Karpas-422 (cell line): ENCODE results near the gene GFAP. TPM values are rescaled to one million over a fixed set of nuclear protein-coding genes. Genes with fewer than 3 reads are reported as not detected.

Experiments used
- DNase-seq: peaks from one replicate; pipeline ENCODE4 v3.0.0-alpha.2; 2015
- H2AFZ ChIP-seq: fragments of 200-600 bp; sonication (generic); 2 replicates; pipeline ENCODE4 v1.6.1; 2014; ENCODE audit warnings: antibody characterized with exemption, low read length, mixed read lengths
- H3K27ac ChIP-seq: fragments of 200-600 bp; sonication (generic); 2 replicates; pipeline ENCODE4 v1.5.1; 2014; ENCODE audit warnings: mild to moderate bottlenecking, low read length, moderate library complexity
- H3K27me3 ChIP-seq: fragments of 200-600 bp; sonication (generic); 2 replicates; pipeline ENCODE4 v1.6.1; 2014; ENCODE audit warnings: low read length, mixed read lengths
- H3K36me3 ChIP-seq: fragments of 200-600 bp; sonication (generic); 2 replicates; pipeline ENCODE4 v1.6.1; 2014; ENCODE audit warnings: low read length, mixed read lengths; ENCODE audit not compliant: insufficient read depth
- H3K4me1 ChIP-seq: fragments of 200-600 bp; sonication (generic); 2 replicates; pipeline ENCODE4 v1.6.1; 2014; ENCODE audit warnings: mild to moderate bottlenecking, low read length, mixed read lengths
- H3K4me2 ChIP-seq: fragments of 200-600 bp; sonication (generic); 2 replicates; pipeline ENCODE4 v1.6.1; 2014; ENCODE audit warnings: low read length, low read depth, mild to moderate bottlenecking; ENCODE audit not compliant: poor library complexity, severe bottlenecking
- H3K4me3 ChIP-seq: fragments of 200-600 bp; sonication (generic); 2 replicates; pipeline ENCODE4 v1.5.1; 2014; ENCODE audit warnings: mild to moderate bottlenecking, antibody characterized with exemption, low read length, mixed read lengths
- H3K79me2 ChIP-seq: fragments of 200-600 bp; sonication (generic); 2 replicates; pipeline ENCODE4 v1.6.1; 2014; ENCODE audit warnings: mild to moderate bottlenecking, low read length, mixed read lengths
- H3K9ac ChIP-seq: fragments of 200-600 bp; sonication (generic); 2 replicates; pipeline ENCODE4 v1.6.0; 2014; ENCODE audit warnings: low read length
- H3K9me2 ChIP-seq: fragments of 200-600 bp; sonication (generic), shearing (Covaris generic); replicated peaks from 2 replicates; pipeline ENCODE4 v1.6.0; 2014; ENCODE audit warnings: mild to moderate bottlenecking, low read length, moderate library complexity; ENCODE audit not compliant: insufficient read depth
- H3K9me3 ChIP-seq: fragments of 300-700, 200-600 bp; sonication (generic); 2 replicates; pipeline ENCODE4 v1.6.1; 2014; ENCODE audit warnings: low read length, mixed read lengths
- H4K20me1 ChIP-seq: fragments of 200-600 bp; sonication (generic); 2 replicates; pipeline ENCODE4 v1.6.1; 2014; ENCODE audit warnings: mild to moderate bottlenecking, antibody characterized with exemption, low read length, low read depth; ENCODE audit not compliant: insufficient read depth
- total RNA-seq: library from RNA; depleted of rRNA; stranded (reverse); fragments of >200 nt; shearing (Covaris generic); gene quantifications from 2 replicates; pipeline ENCODE4 v1.2.3, GENCODE V29; 2014; ENCODE audit warnings: low replicate concordance

The GFAP gene
- total RNA-seq, 1 experiment from 2014 or later: not detected

DNA sequence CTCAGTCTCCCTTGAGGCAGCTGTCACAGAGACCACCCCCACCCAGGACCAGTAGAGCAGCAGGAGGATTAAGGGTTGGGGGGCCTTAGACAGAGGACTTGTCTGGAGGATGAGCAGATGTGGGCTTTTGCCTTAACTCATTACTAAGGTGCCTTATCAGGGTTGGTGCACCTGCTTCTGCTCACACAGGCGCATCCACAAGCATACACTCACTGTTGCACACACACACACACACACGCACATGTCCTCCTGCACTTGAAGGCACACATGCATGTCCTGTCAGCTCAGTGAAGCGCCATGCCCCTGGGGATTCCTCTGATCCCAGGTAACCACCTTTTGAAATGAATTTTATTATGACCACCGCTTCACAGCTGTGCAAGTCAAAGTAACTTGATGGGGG is 1.2 kb downstream of the GFAP start:
- no peak overlapping the region for H2AFZ ChIP-seq
- H3K79me2 ChIP-seq: no peaks in the 10 kb centered on the region
- H3K9me3 ChIP-seq: no peaks in the 10 kb centered on the region
- DNase-seq: peak; percentile 47
- no peak overlapping the region for H3K9ac ChIP-seq
- no peak overlapping the region for H3K27ac ChIP-seq
- no peak overlapping the region for H3K4me2 ChIP-seq
- H4K20me1 ChIP-seq: no peaks in the 10 kb centered on the region
- no peaks in the 10 kb centered on the region for H3K9me2 ChIP-seq
- H3K27me3 ChIP-seq: no peaks in the 10 kb centered on the region
- H3K36me3 ChIP-seq: no peaks in the 10 kb centered on the region
- H3K4me1 ChIP-seq: peaks cover 12% of the 10 kb centered on the region
- no peak overlapping the region for H3K4me3 ChIP-seq

DNA sequence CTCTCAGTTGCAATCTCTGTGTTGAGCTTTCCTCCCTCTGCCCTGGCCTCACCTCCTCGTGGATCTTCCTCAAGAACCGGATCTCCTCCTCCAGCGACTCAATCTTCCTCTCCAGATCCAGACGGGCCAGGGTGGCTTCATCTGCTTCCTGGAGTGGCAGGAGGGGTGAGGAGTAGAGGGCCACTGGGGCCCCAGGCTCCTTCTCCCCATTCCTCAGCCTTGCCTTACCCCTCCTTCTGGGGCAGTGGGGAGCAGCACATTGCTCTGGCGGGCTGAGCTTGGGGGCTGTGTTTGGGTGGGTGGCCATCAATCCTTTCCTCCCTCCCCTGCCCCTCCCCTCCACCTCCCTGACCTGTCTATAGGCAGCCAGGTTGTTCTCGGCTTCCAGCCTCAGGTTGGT is 1.6 kb downstream of the GFAP start:
- Histone ChIP-seq H3K9me2 (no peaks in the 10 kb centered on the region), H2AFZ (no peak overlapping the region), H3K27me3 (no peaks in the 10 kb centered on the region), H4K20me1 (no peaks in the 10 kb centered on the region), H3K36me3 (no peaks in the 10 kb centered on the region), H3K79me2 (no peaks in the 10 kb centered on the region), H3K27ac (no peak overlapping the region), H3K9me3 (no peaks in the 10 kb centered on the region), H3K4me2 (no peak overlapping the region), H3K4me1 (peaks cover 12% of the 10 kb centered on the region), H3K4me3 (no peak overlapping the region), H3K9ac (no peak overlapping the region)
- no peak for DNase-seq

DNA sequence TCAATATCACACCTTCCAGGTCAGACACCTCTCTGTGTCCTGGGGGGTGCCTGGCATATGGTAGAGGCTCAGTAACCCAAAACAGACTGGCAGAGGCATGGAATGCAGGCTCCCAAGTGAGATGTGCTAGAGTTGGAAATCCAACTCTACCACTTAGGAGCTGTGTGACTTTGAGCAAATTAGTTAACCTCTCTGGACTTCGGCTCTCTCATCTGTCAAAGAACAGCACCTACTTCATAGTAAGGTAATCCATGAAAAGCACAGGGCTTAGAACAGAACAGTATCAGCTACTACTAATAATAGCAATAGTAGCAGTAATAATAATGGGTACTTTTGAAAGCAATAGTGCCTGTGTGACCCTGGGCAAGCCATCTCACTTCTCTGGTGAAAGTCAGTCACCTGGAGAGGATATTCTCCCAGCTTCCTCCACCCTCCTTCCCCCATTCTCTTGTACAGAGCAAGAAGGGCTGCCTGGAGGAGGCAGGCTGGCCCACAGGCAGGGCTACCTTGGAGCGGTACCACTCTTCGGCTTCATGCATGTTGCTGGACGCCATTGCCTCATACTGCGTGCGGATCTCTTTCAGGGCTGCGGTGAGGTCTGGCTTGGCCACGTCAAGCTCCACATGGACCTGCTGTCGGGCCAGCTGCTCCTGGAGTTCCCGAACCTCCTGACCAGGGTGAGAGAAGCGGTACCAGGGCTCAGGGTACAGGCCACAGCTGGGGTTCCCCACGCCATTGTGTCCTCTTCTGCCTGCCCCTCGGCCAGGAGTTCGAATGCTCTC is 2.3 kb downstream of the GFAP start:
- H4K20me1 ChIP-seq: no peaks in the 10 kb centered on the region
- no peak overlapping the region for H3K4me3 ChIP-seq
- H3K4me2 ChIP-seq: no peak overlapping the region
- H3K36me3 ChIP-seq: no peaks in the 10 kb centered on the region
- H3K4me1 ChIP-seq: peaks cover 12% of the 10 kb centered on the region
- no peaks in the 10 kb centered on the region for H3K9me3 ChIP-seq
- no peak overlapping the region for H3K9ac ChIP-seq
- no peaks in the 10 kb centered on the region for H3K9me2 ChIP-seq
- no peaks in the 10 kb centered on the region for H3K27me3 ChIP-seq
- H3K27ac ChIP-seq: no peak overlapping the region
- no peak for DNase-seq
- H2AFZ ChIP-seq: no peak overlapping the region
- no peaks in the 10 kb centered on the region for H3K79me2 ChIP-seq

DNA sequence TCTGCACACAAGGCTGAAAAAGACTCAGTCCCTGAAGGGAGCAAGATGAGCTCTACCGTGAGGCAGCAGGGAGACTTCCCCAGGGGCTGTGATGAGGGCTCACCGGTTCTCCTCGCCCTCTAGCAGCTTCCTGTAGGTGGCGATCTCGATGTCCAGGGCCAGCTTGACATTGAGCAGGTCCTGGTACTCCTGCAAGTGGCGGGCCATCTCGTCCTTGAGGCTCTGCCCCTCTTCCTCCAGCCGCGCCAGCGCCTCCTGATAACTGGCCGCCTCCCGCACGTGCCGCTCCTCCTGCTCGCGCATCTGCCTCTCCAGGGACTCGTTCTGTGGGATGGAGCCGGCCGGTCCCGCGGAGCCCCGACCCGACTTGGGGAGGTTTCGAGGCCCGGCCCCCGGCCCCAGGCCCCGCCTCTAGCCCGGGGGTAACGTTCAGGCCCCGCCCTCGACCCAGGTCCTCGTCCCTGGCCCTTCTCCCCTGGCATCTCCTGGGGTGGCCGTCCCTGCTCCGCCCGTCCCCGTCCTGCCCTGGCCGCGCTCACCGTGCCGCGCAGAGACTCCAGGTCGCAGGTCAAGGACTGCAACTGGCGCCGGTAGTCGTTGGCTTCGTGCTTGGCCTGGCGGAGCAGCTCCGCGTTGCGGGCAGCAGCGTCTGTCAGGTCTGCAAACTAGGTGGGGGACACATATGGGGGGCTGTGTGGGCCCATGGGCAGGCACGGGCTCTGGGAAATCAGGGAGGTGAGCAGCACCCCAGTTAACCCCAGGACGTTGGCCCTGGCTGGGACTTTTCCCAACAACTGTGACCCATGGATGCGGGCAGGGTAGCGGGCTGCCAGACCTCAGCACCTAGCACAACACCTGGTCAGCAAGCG is 3.9 kb downstream of the GFAP start:
- Histone ChIP-seq H3K9me3 (no peaks in the 10 kb centered on the region), H2AFZ (no peak overlapping the region), H3K4me1 (peaks cover 12% of the 10 kb centered on the region), H3K27me3 (no peaks in the 10 kb centered on the region), H3K36me3 (no peaks in the 10 kb centered on the region), H3K9ac (no peak overlapping the region), H3K4me2 (no peak overlapping the region), H3K79me2 (no peaks in the 10 kb centered on the region), H3K9me2 (no peaks in the 10 kb centered on the region), H3K27ac (no peak overlapping the region), H3K4me3 (no peak overlapping the region), H4K20me1 (no peaks in the 10 kb centered on the region)
- peak; percentile 77 for DNase-seq

DNA sequence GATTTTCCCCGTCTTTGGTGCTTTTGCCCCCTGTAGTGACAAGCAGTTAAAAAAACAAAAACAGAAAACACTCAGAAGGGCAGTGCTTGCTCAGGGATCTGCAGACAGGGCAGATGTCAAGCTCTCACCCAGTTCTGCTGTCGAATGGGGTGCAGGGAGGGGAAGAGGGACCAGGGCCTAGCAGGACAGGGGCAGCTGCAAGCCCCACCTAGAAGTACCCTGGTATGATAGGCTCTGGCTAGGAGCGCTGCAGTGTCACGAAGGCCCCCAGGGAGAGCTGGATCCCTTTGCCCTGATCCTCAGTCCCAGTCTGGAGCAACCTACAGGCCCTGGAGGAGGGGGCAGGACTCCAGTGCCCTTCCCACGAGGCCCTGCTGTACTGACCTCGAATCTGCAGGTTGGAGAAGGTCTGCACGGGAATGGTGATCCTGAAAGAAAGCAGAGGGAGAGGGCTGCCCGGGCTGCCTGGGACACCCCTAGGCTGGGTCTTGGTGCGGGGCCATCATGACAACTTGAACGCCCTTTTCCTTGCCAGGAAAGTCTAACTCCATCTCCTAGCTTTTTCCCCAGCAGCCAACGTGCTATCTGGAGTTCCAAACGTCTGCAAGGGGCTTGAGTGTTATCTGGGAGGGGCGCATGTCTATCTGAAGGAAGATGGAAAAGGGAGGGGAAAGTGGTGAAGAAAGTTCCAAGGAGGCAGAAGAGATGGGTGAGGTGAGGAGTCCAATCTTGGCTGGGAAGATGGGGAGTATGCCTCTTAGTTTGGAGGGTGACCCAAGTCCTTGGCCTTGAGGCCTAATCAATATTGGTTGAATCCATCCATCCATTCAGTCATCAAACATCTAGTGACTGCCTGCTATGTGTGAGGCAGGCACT is 4.8 kb downstream of the GFAP start:
- Histone ChIP-seq H2AFZ (no peak overlapping the region), H3K4me3 (no peak overlapping the region), H4K20me1 (no peaks in the 10 kb centered on the region), H3K9me2 (no peaks in the 10 kb centered on the region), H3K79me2 (no peaks in the 10 kb centered on the region), H3K4me2 (no peak overlapping the region), H3K27me3 (no peaks in the 10 kb centered on the region), H3K9me3 (no peaks in the 10 kb centered on the region), H3K36me3 (no peaks in the 10 kb centered on the region), H3K4me1 (peaks cover 12% of the 10 kb centered on the region), H3K9ac (no peak overlapping the region), H3K27ac (no peak overlapping the region)
- DNase-seq: no peak

DNA sequence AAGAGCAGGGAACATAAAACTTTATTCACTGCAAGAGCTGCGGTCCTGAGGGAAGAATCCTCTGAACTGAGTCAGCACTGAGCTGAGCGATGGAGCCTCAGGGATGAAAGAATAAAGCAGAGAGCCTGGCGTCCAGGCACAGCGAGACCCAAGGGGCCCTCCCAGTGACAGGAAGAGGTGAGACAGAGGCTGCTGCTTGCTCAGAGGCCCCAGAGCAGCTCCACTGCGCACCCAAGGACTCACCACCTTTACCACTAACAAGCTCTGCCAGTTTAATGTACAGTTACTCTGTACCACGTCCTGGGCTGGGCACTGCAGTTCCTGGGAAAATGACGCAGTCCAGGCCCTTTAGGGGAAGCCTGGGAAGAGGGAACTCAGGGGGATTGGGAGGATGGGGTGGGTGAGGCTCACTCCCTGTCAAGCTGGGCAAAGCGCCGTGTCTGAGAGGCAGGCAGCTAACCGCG is 5.6 kb downstream of the GFAP start:
- Histone ChIP-seq H3K27me3 (no peaks in the 10 kb centered on the region), H3K4me1 (peaks cover 12% of the 10 kb centered on the region), H4K20me1 (no peaks in the 10 kb centered on the region), H2AFZ (no peak overlapping the region), H3K36me3 (no peaks in the 10 kb centered on the region), H3K4me3 (no peak overlapping the region), H3K9ac (no peak overlapping the region), H3K79me2 (no peaks in the 10 kb centered on the region), H3K4me2 (no peak overlapping the region), H3K27ac (no peak overlapping the region), H3K9me2 (no peaks in the 10 kb centered on the region), H3K9me3 (no peaks in the 10 kb centered on the region)
- no peak for DNase-seq

DNA sequence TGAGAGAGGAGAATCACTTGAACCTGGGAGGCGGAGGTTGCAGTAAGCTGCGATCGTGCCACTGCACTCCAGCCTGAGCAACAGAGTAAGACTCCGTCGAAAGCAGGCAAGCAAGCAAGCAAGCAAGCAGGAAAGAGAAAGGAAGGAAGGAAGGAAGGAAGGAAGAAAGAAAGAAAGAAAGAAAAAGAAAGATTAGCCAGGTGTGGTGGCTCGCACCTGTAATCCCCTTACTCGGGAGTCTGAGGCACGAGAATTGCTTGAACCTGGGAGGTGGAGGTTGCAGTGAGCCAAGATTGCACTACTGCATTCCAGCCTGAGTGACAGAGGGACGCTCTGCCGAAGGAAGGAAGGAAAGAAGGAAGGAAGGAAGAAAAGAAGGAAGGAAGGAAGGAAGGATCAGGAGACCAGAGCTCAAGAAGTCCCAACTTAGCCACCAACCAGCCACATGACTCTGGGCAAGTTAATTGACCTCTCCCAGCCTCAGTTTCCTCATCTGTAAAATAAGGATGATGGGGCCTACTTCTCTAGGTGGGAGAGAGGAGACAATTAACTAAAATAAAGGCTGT is 6.5 kb downstream of the GFAP start:
- H3K4me1 ChIP-seq: peaks cover 5% of the 10 kb centered on the region
- H3K27me3 ChIP-seq: no peaks in the 10 kb centered on the region
- no peak overlapping the region for H2AFZ ChIP-seq
- no peak for DNase-seq
- no peak overlapping the region for H3K4me3 ChIP-seq
- no peaks in the 10 kb centered on the region for H4K20me1 ChIP-seq
- no peaks in the 10 kb centered on the region for H3K9me3 ChIP-seq
- H3K27ac ChIP-seq: no peak overlapping the region
- no peaks in the 10 kb centered on the region for H3K79me2 ChIP-seq
- H3K4me2 ChIP-seq: no peak overlapping the region
- no peaks in the 10 kb centered on the region for H3K36me3 ChIP-seq
- H3K9ac ChIP-seq: no peak overlapping the region
- no peaks in the 10 kb centered on the region for H3K9me2 ChIP-seq
